ENCODE measurements around the gene SCAPER. TPM values are rescaled to one million over a fixed set of nuclear protein-coding genes. Genes with fewer than 3 reads are reported as not detected.

The SCAPER gene
- total RNA-seq, 1 experiment from 2014 or later = 10.3 TPM

- TF ChIP-seq CTCF (IDR thresholded peaks at IDR 0.05) (no peak), USF2 (CRISPR knock-in tag; IDR thresholded peaks at IDR 0.05) (peak; percentile 47), NR3C1 (CRISPR knock-in tag; conservative IDR thresholded peaks at IDR 0.05; ENCODE audit: low read depth) (no peak), PRDM15 (CRISPR knock-in tag; IDR thresholded peaks at IDR 0.05) (no peak), ZNF263 (CRISPR knock-in tag; IDR thresholded peaks at IDR 0.05; ENCODE audit: low read depth) (no peak)
Measured at GRCh38 chr15:76345880-76346668, 559.1 kb downstream of the SCAPER start (continued).

GRCh38 chr15:76345583-76345879, 559.6 kb downstream of the SCAPER start:
- no peaks in the 10 kb centered on the region for H3K9me3 Mint-ChIP-seq
- peaks cover 30% of the 10 kb centered on the region for H3K4me1 Mint-ChIP-seq
- POLR2A ChIA-PET = interaction anchor here (2.8 kb wide), 1 partner anchor 10 kb away, joined by 29 read pairs; the partner anchor contains the start of gene ISL2
- no peak overlapping the region for H3K27ac Mint-ChIP-seq
- CTCF ChIA-PET = interaction anchor here (0.6 to 2.7 kb wide), 7 partner anchors 9 to 271 kb away, joined by 3 to 20 read pairs (median 4); partner anchors contain the start of gene ISL2
- peak overlapping the region; percentile 70 for H3K4me3 Mint-ChIP-seq
- peaks cover 97% of the 10 kb centered on the region for H3K27me3 Mint-ChIP-seq (ENCODE audit: low read depth)
- H3K36me3 Mint-ChIP-seq = no peaks in the 10 kb centered on the region
- no peak for ATAC-seq
- TF ChIP-seq ZNF423 (CRISPR knock-in tag; IDR thresholded peaks at IDR 0.05) = 0 out of 2 replicates have a peak, but pooled peaks have one; percentile 63
- TF ChIP-seq GABPB1 (CRISPR knock-in tag; IDR thresholded peaks at IDR 0.05) = 0 out of 2 replicates have a peak, but pooled peaks have one; percentile 14
- TF ChIP-seq SOX15 (CRISPR knock-in tag; IDR thresholded peaks at IDR 0.05) = no peak
- no peak for DNase-seq (ENCODE audit: low spot score)

GRCh38 chr15:76344893-76345582, 560.1 kb downstream of the SCAPER start:
- Mint-ChIP-seq H3K9me3 (no peaks in the 10 kb centered on the region), H3K36me3 (no peaks in the 10 kb centered on the region), H3K4me3 (peak overlapping the region; percentile 70), H3K4me1 (peaks cover 34% of the 10 kb centered on the region), H3K27ac (no peak overlapping the region), H3K27me3 (ENCODE audit: low read depth) (peaks cover 97% of the 10 kb centered on the region)
- POLR2A ChIA-PET = interaction anchor here (2.8 kb wide), 1 partner anchor 9 kb away, joined by 29 read pairs; the partner anchor contains the start of gene ISL2
- no peak for ATAC-seq
- no peak for TF ChIP-seq IRF2 (CRISPR knock-in tag; IDR thresholded peaks at IDR 0.05; ENCODE audit: borderline replicate concordance, low read depth)
- no peak for TF ChIP-seq SOX15 (CRISPR knock-in tag; IDR thresholded peaks at IDR 0.05)
- CTCF ChIA-PET = interaction anchor here (0.6 to 2.7 kb wide), 5 partner anchors 9 to 272 kb away, joined by 3 to 20 read pairs (median 5); partner anchors contain the start of gene ISL2
- no peak for DNase-seq (ENCODE audit: low spot score)

GRCh38 chr15:76343313-76343996, 561.7 kb downstream of the SCAPER start:
- Mint-ChIP-seq H3K36me3 (no peaks in the 10 kb centered on the region), H3K27ac (no peak overlapping the region), H3K27me3 (ENCODE audit: low read depth) (peaks cover 97% of the 10 kb centered on the region), H3K9me3 (no peaks in the 10 kb centered on the region), H3K4me3 (no peak overlapping the region), H3K4me1 (peaks cover 48% of the 10 kb centered on the region)
- DNase-seq (ENCODE audit: low spot score) (no peak), ATAC-seq (no peak)
- CTCF ChIA-PET = interaction anchor here (1.3 kb wide), 1 partner anchor 10 kb away, joined by 3 read pairs; no protein-coding TSS in a partner anchor
- POLR2A ChIA-PET = no interaction called here
- TF ChIP-seq HMGA2 (CRISPR knock-in tag; IDR thresholded peaks at IDR 0.05) = no peak
- no peak for TF ChIP-seq ZNF396 (CRISPR knock-in tag; IDR thresholded peaks at IDR 0.05; ENCODE audit: borderline replicate concordance)
- no peak for TF ChIP-seq SMAD4 (CRISPR knock-in tag; IDR thresholded peaks at IDR 0.05)
- no peak for TF ChIP-seq ZNF317 (CRISPR knock-in tag; IDR thresholded peaks at IDR 0.05; ENCODE audit: borderline replicate concordance, low read depth)
- TF ChIP-seq E2F1 (CRISPR knock-in tag; IDR thresholded peaks at IDR 0.05) = no peak
- no peak for TF ChIP-seq FOXJ3 (CRISPR knock-in tag; IDR thresholded peaks at IDR 0.05; ENCODE audit: borderline replicate concordance)
- TF ChIP-seq NFYB (CRISPR knock-in tag; conservative IDR thresholded peaks at IDR 0.05; ENCODE audit: low read depth) = no peak
- no peak for TF ChIP-seq RORB (CRISPR knock-in tag; IDR thresholded peaks at IDR 0.05)
- no peak for TF ChIP-seq ZNF219 (CRISPR knock-in tag; IDR thresholded peaks at IDR 0.05; ENCODE audit: borderline replicate concordance)
- TF ChIP-seq TEAD1 (CRISPR knock-in tag; IDR thresholded peaks at IDR 0.05) = no peak

Measured in WTC11 (cell line).